HG03103 (cell line): ENCODE results near the gene MYCBPAP.
A peak's percentile ranks its signal among the peaks of the same experiment; 100 is the strongest.
"Not testable (repeated sequence)": the region's sequence is repeated elsewhere in the genome, so short reads cannot be mapped to it uniquely, and the experiment has no call there.

ENCODE experiments used
- ATAC-seq: cut with Tn5 transposase; IDR thresholded peaks from one replicate; pipeline ENCODE4 v1.9.1; 2021; ENCODE audit warnings: low read depth; ENCODE audit not compliant: unreplicated experiment

Gene MYCBPAP

DNA sequence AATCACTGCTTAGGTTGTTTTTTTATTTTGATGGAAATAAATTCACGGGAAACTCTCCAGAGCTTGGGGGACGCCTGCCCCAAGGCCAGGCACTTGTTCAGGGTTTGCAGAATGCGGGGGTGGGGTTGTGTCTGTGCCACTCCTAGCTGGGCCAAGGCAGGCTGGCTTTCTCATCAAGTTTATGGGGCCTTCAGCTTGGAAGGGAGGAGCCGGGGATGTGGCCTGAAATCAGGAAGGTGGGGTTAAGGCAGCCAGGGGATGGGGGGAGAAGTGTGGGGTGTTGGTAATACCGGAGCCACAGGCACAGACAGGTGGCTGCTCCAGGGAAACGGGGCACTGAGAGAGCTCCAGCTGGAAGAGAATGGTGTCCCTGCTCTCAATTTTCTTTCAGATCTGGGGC lies 37.8 kb upstream of the MYCBPAP start:
- no peak for ATAC-seq

DNA sequence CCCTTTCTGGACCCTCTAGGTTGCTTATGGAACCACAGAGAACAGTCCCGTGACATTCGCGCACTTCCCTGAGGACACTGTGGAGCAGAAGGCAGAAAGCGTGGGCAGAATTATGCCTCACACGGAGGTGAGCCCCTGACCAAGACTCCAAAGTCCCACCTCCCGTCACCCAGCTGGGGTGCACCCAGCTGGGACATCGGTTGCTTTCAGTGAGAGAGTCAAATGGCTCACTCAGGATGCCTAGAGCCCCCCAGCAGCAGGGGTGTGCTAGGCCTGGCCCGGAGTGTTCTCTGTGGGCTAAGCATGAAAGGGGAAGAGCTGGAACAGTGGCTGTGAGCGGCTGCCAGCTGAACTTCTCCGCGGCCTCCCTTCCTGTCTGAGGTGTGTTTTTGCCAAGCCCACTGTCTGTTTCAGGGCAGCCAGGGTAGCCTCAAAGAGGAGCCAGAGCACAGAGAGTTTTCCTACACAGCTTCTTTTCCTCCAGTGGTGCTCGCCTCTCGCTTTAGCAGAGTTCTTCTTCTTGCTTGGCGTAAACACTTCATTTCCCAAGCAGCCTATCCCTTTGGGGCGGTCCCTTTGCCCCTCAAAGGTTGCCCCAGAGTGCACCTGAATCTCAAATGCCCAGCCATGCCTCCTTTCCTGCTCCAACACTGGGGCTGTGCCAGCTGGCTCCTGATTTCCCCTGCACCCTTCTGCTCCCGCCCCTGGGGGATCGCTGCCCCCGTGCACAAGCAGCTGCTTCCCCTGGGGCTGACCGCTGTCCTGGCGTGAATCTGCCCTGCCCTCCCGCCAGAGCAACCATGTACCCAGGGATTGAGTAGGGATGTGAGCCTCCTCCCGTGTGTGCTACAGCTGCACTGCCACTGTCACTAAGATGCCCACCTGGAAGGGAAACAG lies 37.0 kb upstream of the MYCBPAP start:
- ATAC-seq = no peak

- no peak for ATAC-seq
Measured at GRCh38 chr17:50472286-50472685, 36.0 kb upstream of the MYCBPAP start.

GRCh38 chr17:50472761-50473161 lies 35.5 kb upstream of the MYCBPAP start:
- ATAC-seq = not testable (repeated sequence)

- no peak for ATAC-seq
Measured at GRCh38 chr17:50473901-50474300, 34.3 kb upstream of the MYCBPAP start.

GRCh38 chr17:50474523-50474922 lies 33.7 kb upstream of the MYCBPAP start:
- ATAC-seq = no peak

DNA sequence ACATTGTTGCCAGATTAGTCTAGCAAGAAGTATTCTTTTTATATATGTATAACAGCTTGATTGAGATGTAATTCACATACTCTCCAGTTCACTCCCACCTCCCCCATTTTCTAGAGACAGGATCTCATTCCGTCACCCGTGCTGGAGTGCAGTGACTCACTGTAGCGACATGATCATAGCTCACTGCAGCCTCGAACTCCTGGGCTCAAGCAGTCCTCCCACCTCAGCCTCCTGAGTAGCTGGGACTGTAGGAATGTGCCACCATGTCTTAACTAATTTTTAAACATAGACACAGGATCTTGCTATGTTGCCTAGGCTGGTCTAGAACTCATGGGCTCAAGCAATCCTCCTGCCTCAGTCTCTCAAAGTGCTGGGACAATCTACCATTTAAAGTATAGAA lies 32.9 kb upstream of the MYCBPAP start:
- ATAC-seq = no peak

DNA sequence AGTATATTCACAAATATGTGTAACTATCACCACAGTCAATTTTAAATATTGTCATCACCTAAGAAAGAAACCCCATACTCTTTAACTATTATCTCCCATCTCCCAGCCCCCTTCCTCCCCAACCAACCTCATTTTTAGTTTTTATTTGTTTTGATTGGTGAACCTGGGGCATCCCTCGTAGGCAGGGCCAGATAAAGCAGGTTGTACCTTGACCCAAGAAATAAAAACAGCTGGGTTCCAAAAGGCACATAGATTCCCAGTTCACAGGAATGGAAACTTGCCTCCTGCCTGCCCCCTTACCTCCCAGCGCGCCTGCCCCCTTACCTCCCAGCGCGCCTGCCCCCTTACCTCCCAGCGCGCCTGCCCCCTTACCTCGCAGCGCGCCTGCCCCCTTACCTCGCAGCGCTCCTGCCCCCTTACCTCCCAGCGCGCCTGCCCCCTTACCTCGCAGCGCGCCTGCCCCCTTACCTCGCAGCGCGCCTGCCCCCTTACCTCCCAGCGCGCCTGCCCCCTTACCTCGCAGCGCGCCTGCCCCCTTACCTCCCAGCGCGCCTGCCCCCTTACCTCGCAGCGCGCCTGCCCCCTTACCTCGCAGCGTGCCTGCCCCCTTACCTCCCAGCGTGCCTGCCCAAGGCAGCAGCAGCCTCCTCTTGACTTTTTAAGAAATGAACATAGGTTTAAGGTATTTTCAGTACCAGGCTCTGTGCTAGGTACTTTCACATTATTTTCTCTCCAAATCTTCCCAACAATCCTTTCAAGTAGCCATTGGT lies 32.3 kb upstream of the MYCBPAP start:
- ATAC-seq = not testable (repeated sequence)

- no peak for ATAC-seq
Measured at GRCh38 chr17:50476545-50477315, 31.5 kb upstream of the MYCBPAP start.

- no peak for ATAC-seq
Measured at GRCh38 chr17:50477976-50478375, 30.3 kb upstream of the MYCBPAP start.

DNA sequence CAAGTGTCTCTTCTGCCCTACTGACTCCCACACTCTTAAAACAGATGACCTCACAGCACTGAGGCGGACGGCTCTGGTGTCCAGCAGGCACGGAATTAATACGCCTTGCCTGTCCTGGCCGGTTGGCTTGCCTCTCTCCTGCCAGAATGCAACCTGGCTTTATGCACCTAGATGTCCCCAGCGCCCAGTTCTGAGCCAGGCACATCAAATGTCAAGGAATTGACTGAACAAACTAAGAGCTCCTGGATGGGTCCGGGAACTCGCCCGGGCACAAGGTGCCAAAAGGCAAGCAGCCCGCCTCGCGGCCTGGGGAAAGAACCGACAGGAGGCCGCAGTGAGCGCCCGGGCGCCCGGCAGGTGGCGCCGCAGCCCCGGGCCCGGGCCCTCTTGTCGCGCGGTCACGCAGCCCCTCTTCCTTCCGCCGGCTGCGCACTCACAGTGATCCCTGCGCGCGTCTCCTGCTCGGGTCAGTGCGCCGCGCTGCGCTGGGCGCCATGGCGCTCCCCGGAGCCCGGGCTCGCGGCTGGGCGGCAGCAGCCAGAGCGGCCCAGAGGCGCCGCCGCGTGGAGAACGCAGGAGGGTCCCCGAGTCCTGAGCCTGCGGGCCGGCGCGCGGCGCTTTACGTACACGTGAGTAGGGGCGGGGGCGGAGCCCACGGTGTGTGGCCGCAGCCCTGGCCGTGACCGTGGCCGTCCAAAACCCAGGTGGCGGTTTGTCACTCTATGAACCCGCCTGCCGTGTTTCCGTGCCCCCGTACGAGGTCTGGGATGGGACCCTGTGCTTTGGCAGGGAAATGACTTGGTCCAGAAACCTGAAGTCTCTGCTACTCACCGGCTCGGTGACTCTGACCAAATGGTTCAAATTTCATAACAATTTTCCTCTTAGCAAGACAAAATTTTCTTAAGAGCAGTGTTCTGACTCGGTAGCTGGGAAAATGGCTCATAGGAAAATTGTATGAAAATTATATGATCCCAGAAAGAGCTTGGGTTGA lies 29.6 kb upstream of the MYCBPAP start, which contains the start of gene RSAD1:
RSAD1 (plus strand) TSS at position 470 of the 991 bp plus-strand sequence; CDS start at position 495, 25 bp downstream.
- ATAC-seq = peak; percentile 77

DNA sequence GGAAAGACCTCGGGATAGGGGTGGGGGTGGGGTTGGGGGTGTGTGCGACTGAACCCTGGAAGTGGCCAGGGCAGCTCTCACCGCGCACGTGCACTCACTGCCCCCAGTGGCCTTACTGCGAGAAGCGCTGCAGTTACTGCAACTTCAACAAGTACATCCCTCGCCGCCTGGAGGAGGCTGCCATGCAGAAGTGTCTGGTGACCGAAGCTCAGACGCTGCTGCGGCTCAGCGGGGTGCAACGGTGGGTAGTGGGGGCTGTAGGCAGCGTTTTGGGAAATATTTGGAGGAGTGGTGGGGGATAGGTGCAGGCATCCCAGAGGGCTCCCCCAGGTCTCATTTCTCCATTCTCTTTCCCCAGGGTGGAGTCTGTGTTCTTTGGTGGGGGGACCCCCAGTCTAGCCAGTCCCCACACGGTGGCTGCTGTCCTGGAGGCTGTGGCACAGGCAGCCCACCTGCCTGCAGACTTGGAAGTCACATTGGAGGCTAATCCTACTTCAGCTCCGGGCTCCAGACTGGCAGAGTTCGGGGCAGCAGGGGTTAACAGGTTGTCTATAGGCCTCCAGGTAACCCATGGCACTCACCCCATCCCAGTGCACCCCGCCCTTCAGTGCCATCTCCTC lies 28.6 kb upstream of the MYCBPAP start:
- no peak for ATAC-seq

DNA sequence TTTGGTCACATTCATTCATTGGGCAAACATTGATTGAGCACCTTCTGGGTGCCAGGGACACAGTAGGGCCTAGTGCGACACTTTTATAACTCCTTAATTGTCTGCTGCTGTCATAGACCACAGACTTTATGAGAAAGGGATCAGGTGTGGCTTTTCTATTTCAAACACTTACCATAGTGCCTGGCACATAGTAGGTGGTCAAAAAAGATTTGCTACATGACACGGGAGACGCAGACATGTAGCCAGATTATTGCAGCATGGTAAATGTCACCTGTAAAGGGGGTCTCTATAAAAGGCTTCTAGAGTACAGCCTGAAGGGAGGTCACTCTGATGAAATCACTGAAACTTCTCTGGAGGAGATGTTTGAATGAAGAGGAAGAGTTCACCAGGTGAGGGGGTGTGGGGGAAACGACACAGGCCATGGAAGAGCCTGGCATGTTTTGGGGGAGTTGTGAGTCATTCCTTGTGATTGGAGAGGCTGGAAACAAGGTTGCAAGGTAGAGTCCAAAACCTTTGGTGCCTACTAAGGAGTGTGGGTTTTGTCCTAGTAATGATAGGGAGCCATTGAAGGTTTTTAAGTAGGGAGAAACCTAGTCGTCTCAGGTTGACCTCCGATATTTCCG lies 28.0 kb upstream of the MYCBPAP start:
- ATAC-seq = no peak

DNA sequence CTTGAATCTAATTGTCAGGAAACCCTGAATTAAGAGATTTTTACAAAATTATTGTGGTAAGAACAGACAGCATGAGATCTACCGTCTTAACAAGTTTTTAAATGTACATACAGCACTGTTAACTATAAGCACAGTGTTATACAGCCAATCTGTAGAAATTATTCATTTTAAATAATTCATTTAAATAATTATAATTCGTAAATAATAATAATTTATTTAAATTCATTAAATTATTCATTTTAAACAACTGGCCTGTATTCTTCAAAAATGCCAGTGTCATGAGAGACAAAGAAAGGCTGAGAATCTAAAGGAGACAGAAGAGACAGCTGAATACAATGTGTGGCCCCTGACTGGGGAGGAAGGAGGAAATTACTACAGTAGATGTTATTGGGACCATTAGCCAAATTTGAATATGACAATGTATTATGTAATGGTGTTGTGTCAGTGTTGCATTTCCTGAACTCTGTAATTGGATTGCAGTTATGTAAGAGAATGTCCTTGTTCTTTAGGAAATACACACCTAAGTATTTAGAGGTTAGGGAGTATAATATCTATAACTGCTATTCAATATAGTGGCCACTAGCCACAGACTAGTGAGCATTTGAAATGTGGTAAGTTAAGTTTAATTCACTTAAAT lies 27.3 kb upstream of the MYCBPAP start:
- no peak for ATAC-seq

DNA sequence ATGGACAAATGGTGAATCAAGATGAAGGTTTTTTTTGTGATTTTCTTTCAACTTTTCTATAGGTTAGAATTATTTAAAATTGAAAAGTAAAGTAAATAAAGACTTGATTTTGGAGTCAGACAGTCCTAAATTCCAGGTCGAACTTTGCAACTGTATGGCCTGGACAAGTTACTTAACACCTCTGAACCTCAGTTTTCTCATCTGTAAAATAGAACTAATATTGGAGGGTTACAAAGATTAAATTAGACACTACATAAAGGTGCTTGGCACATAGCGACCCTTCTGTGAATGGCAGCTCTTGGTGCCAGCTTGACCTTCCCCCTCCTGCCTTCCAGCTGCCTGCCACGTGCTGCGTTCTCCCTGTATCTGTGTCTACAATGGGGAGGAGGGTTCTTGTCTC lies 26.6 kb upstream of the MYCBPAP start:
- ATAC-seq = no peak

DNA sequence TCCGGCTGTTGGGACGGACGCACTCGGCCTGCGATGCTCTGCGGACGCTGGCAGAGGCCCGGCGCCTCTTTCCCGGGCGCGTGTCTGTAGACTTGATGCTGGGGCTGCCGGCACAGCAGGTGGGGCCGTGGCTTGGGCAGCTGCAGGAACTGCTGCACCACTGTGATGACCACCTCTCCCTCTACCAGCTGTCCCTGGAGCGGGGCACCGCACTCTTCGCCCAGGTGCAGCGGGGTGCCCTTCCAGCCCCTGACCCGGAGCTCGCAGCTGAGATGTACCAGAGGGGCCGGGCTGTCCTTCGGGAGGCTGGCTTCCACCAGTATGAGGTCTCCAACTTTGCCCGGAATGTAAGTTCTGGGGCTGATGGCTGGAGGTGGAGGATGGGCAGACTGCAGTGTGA lies 26.1 kb upstream of the MYCBPAP start:
- ATAC-seq = no peak

- ATAC-seq = no peak
Measured at GRCh38 chr17:50482516-50482915, 25.7 kb upstream of the MYCBPAP start.

DNA sequence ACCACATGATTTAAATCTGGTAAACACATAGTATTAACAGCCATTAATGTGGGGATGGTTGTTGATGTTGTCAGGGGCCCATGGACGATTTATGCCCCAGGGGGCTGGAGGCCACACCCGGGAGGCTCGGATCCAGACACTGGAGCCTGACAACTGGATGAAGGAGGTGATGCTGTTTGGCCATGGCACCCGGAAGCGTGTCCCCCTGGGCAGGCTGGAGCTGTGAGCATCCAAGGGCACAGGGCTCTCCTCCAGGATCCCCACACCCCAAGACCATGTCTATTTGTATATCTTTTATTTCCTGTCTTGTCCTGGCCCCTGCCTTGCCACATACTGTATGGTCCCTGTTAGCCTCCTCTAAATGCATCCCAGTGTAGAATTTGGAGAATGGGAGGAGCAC lies 25.0 kb upstream of the MYCBPAP start:
- no peak for ATAC-seq
